IMR-90 (cell line): ENCODE results near the gene PEX14.

Source experiments
- BHLHE40 ChIP-seq: fragments of 150-350 bp; IDR thresholded peaks from 2 replicates; pipeline ENCODE4 v1.6.1; 2016; ENCODE audit warnings: mild to moderate bottlenecking, low read depth, low read length
- CHD1 ChIP-seq: IDR thresholded peaks from 2 replicates; pipeline ENCODE4 v1.6.1; 2012; ENCODE audit warnings: low read depth, low read length, improper control_type of control experiment
- FOS ChIP-seq: fragments of 150-350 bp; IDR thresholded peaks from 2 replicates; pipeline ENCODE4 v1.6.1; 2016; ENCODE audit warnings: low read depth, low read length
- POLR2A ChIP-seq: IDR thresholded peaks from 2 replicates; pipeline ENCODE4 v1.6.1; 2012; ENCODE audit warnings: mild to moderate bottlenecking, low read depth, low read length
- RAD21 ChIP-seq: IDR thresholded peaks from 2 replicates; pipeline ENCODE4 v1.6.1; 2012; ENCODE audit warnings: low read length, improper control_type of control experiment
- TF ChIP-seq, protein P1 (sequence below): conservative IDR thresholded peaks from 2 replicates; pipeline ENCODE4 v1.5.1; 2012; ENCODE audit warnings: mild to moderate bottlenecking, low read depth, low read length, improper control_type of control experiment

- no peak for TF ChIP-seq POLR2A
- no peak for TF ChIP-seq CHD1
- TF ChIP-seq, protein P1, sequence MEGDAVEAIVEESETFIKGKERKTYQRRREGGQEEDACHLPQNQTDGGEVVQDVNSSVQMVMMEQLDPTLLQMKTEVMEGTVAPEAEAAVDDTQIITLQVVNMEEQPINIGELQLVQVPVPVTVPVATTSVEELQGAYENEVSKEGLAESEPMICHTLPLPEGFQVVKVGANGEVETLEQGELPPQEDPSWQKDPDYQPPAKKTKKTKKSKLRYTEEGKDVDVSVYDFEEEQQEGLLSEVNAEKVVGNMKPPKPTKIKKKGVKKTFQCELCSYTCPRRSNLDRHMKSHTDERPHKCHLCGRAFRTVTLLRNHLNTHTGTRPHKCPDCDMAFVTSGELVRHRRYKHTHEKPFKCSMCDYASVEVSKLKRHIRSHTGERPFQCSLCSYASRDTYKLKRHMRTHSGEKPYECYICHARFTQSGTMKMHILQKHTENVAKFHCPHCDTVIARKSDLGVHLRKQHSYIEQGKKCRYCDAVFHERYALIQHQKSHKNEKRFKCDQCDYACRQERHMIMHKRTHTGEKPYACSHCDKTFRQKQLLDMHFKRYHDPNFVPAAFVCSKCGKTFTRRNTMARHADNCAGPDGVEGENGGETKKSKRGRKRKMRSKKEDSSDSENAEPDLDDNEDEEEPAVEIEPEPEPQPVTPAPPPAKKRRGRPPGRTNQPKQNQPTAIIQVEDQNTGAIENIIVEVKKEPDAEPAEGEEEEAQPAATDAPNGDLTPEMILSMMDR, result no peak
- TF ChIP-seq BHLHE40, result no peak
- no peak for TF ChIP-seq RAD21
- no peak for TF ChIP-seq FOS
Observed at GRCh38 chr1:10556430-10557005, 81.8 kb downstream of the PEX14 start.
